Right ventricle myocardium superior (tissue), 1 donor: ENCODE measurements around the gene C19orf67. TPM values are rescaled to one million over a fixed set of nuclear protein-coding genes. Genes with fewer than 3 reads are reported as not detected.

Experiments
- ATAC-seq: fragments of 200-7000 bp; cut with Tn5 transposase; one replicate; pipeline ENCODE4 v1.9.1; 2020; ENCODE audit warnings: mild to moderate bottlenecking; ENCODE audit not compliant: poor library complexity
- DNase-seq: peaks from one replicate; pipeline ENCODE4 v3.0.0-alpha.2; 2020
- intact Hi-C: fragments of 100-400 bp; cut with DNase I; formaldehyde crosslinking; loops from one replicate; pipeline ENCODE4 v1.11.2; 2022
- total RNA-seq: library from RNA; stranded (reverse); fragmentation: NEBNext Ultra II Directional; extraction: Animal tissue kit (Norgen Biotek cat#: 25700); gene quantifications from one replicate; pipeline ENCODE4 v1.2.1, GENCODE V29; 2021
- donor health status: DM: no; HTN: yes; CAD: no; lungs with severe emphysema.

Gene C19orf67
- total RNA-seq, 1 donor from 2014 or later, result not detected

DNA sequence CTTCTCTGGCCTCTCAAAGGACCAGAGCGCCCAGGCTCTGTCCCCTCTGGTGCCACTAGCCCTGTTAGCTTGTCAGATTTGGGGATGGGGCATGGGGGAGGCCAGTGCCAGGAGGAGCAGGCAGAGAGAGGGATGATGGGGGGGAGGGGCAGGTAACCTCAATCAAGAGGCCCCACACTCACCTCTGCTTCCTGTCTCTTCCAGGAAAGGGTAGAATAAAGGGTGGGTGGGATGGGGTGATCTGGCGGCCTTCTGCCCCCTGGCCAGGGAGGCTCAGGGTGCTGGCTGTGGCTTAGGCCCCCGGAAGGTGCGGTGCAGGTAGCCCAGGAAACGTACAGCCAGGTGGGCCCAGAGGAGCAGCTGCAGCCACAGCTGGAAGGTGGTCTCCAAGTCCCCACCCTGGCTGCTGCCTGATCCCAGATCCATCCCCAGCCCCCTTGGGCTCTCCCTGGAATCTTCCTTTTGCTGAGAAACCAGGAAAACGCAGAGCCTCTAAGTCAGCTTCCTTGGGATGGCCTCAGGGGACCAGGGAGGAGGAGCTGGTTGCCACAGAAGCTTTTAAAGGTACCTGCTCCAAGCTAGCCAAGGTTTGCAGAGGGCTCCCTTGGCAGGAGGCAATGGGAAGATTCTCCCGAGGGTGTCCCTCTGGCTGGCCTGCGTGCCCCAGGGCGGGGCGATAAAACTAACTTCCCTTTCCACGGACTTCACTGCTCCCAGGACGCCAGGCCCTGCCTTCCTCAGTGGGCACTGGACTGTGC is 26.6 kb upstream of the C19orf67 start:
- DNase-seq, result peak; percentile 71
- ATAC-seq, result peak; percentile 13
- intact Hi-C loops, result no loop called here

DNA sequence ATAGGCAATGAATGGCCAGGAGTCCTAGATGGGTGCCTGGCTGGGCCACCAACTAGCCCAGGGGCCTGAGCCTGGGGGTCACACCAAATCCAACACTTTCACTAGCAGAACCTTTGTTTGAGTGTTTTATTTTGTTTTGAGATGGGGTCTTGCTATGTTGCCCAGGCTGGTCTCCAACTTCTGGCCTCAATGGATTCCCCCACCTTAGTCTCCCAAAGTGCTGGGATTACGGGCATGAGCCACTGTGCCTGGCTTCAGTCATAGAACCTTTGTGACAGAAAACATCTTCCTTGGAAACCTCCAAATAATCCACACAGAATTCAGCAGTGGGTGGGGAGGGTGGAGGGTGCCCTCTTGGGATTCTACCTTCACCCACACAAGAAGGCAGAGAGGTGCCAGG is 25.9 kb upstream of the C19orf67 start:
- DNase-seq (no peak), ATAC-seq (no peak)
- intact Hi-C loops, result no loop called here

GRCh38 chr19:14110650-14111049 is 25.1 kb upstream of the C19orf67 start:
- ATAC-seq (no peak), DNase-seq (no peak)
- intact Hi-C loops, result no loop called here

DNA sequence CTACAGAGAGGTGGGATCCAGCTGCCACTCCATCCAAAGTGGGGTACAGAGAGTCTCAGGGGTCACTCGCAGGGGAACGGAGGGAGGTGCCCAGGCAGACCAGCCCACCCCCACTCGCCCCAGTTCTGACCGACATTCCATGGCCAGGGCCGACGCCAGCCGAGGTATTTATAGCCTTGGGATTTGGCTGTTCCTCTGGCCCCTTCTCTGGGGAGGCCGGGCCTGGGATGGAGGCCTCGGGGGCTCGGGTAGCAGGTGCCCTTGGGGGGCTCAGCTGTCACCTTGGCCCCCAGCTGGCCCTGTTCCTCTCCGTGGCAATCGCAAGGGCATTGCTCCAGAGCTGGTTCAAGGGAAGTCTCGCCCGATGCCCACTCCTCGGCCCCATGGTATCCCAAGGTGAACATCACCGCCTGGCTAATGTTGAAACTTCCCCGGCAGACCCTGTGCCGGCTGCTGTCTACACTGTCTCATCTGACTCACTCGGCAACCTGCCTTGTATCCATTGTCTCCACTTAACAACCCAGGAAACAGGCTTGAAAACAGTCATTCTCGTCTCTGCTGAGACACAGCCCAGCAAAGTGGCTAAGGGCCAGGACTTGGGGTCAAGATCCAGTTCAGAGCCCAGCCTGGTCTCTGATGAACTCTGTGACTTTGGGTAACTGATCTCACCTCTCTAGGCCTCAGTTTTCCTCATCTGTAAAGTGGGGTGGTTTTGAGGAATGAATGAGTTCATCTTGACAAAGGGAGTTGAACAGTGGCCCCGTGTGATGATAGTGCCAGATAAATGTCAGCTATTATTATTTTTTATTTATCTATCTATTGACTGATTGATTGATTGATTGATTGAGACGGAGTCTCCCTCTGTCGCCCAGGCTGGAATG is 22.2 kb upstream of the C19orf67 start:
- ATAC-seq, result peak; percentile 88
- intact Hi-C loops, result no loop called here
- DNase-seq, result peak; percentile 85

GRCh38 chr19:14106840-14107239 is 21.3 kb upstream of the C19orf67 start:
- peak; percentile 57 for ATAC-seq
- intact Hi-C loops, result no loop called here
- peak; percentile 52 for DNase-seq

- DNase-seq, result no peak
- intact Hi-C loops, result no loop called here
- ATAC-seq, result no peak
Observed at GRCh38 chr19:14105680-14106079, 20.1 kb upstream of the C19orf67 start.

- intact Hi-C loops, result no loop called here
- ATAC-seq (no peak), DNase-seq (no peak)
Observed at GRCh38 chr19:14103310-14103709, 17.7 kb upstream of the C19orf67 start.

DNA sequence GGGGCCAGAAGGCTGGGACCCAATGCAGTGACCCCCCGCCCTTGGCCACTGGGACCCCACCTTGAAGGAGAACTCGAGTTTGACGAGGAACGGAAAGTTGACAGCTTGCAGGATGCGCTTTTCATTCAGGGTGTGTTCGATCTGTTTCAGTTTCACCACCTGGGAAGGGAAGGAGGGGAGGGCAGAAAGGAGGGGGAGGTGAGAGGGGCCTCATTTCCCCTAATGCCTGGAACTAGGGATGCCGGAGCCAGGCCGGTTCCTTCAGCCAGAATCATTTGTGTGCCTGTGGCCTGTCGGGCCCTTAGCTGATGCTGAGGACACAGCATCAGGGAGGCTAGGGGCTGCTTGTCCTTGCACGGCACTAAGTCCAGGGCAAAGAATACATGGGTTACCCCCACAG is 17.2 kb upstream of the C19orf67 start:
- DNase-seq, result no peak
- intact Hi-C loops, result no loop called here

GRCh38 chr19:14102102-14102696 is 16.6 kb upstream of the C19orf67 start:
- intact Hi-C loops, result no loop called here
- DNase-seq (no peak), ATAC-seq (peak; percentile 2)

More for the DNA sequence above, 17.2 kb upstream of the C19orf67 start:
- no peak for ATAC-seq

DNA sequence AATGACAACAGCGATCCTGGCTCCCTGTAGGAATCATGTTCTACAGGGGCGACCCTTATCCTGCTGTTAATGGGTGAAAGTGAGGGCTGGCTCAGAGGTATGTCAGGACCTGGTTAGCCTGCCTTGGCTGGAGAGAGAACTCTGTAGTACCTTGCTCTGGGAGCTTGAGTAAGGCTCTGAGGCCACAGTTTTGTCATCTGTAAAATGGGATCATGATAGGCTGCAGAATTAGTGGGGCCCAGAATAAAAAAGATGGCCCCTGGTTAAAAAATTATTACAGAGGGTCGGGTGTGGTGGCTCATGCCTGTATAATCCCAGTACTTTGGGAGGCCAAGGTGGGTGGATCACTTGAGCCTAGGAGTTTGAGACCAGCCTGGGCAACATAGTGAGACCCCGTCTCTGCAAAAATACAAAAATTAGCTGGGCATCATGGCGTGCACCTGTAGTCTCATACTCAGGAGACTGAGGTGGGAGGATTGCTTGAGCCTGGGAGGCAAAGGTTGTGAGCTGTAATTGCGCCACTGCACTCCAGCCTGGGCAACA is 15.5 kb upstream of the C19orf67 start:
- intact Hi-C loops, result no loop called here
- no peak for ATAC-seq
- DNase-seq, result no peak

- ATAC-seq, result peak; percentile 35
- no peak for DNase-seq
- intact Hi-C loops, result no loop called here
Observed at GRCh38 chr19:14097532-14098151, 12.1 kb upstream of the C19orf67 start.

GRCh38 chr19:14096272-14096992 is 10.8 kb upstream of the C19orf67 start:
- no peak for DNase-seq
- ATAC-seq, result no peak
- intact Hi-C loops, result no loop called here

- ATAC-seq (no peak), DNase-seq (no peak)
- intact Hi-C loops, result no loop called here
Observed at GRCh38 chr19:14094854-14095253, 9.3 kb upstream of the C19orf67 start.

GRCh38 chr19:14093117-14093823 is 7.7 kb upstream of the C19orf67 start:
- DNase-seq, result no peak
- ATAC-seq, result no peak
- intact Hi-C loops, result no loop called here

- no peak for ATAC-seq
Observed at GRCh38 chr19:14091813-14092462, 6.4 kb upstream of the C19orf67 start.

GRCh38 chr19:14091081-14091812 is 5.7 kb upstream of the C19orf67 start:
- DNase-seq (no peak), ATAC-seq (peak; percentile 87)
- intact Hi-C loops, result no loop called here

More at GRCh38 chr19:14091813-14092462, 6.4 kb upstream of the C19orf67 start:
- intact Hi-C loops, result no loop called here
- peak; percentile 51 for DNase-seq
